GM19035 (cell line): Measurements from ENCODE around the gene TRIO.

Experiments
- ATAC-seq: cut with Tn5 transposase; IDR thresholded peaks from one replicate; pipeline ENCODE4 v1.9.1; 2021; ENCODE audit not compliant: unreplicated experiment

TRIO gene

DNA sequence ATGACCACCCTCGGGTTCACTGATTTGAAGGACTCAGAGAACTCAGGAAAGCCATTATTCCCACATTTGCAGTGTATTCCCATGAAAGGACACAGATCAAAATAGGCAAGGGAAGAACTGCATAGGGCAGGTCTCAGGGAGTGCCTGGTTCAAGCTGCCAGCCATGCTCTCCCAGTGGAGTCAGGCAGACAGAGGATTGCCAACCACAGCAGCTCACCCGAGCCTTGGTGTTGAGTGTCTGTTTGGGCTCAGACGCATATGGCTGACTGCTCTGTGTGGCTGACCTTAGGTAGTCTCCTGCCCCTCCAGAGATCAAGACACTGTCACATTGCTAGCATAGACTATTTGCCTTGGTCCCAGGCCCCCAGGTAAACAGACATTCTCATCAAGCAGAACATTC, 322.6 kb downstream of the TRIO start:
- no peak for ATAC-seq

DNA sequence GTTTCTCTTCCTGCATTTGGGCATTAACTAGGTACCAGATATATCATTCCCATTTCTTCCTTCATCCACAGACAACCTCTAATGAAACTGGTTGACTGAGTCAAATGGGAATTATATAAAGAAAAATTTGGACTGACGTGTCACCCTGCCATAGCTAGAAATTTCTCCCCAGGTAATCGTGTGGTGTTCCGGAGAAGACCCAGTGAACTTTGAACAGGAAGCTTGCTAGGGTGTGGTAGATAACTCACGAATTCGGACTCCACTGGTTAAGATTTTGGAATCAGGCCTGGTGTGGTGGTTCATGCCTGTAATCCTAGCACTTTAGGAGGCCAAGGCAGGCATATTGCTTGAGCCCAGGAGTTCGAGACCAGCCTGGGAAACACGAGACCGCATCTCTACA, 324.1 kb downstream of the TRIO start:
- ATAC-seq: no peak

DNA sequence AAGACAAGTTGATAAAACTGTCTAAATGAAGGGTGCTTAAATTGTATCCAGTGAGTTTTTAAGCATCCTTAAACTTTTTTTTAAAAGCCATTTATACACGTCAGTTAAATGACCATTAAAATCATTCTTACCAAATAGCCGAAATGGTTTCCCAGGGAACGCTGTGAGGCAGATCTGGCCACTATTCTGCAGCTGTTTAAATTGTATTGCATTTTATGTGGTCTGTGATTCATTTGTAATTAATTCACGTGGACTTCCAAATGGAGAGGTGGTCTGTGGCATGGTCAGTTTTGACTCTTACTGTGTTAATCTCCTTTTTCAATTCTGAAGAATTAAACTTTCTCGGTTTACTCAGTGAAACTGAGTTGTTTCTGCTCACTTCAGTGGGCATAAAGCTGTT, 324.7 kb downstream of the TRIO start:
- no peak for ATAC-seq

DNA sequence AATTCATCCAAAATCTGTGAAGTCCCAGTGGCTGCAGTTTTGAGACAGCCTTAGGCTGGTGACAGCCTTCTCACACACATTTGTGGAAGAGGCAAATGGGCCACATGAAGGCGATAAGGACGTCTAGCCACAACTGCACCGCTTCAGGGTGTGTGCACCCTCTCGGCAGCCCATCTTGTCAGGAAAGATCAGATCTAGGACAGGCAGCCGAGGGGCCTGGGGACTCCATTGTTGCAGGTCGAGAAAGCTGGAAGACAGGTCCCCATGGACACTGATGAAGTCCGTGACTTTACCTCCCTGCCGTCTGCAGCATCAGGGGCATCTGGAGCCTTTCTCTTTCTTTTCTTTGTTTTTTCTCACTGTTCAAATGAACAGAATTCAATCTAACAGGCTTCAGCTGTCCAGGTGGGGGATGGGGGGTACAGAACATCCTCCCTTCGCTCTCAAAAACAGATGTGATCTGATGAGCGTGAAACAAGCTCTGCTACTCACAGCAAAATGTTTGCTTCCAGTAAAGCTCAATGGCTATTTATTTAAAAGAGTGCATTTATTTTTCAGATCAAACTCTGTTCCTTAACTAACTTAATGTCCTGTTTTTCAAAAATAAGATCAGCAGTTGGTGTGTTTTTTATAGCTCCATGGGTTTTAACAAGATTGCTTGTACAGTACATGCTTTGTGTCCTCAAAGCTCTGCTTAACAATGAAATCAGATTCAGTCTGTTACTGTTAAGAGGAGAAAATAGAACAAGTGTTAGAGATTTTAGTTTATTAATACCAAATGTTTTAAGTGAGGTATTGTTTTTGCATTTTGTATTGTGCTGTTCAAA, 326.6 kb downstream of the TRIO start:
- ATAC-seq: no peak

DNA sequence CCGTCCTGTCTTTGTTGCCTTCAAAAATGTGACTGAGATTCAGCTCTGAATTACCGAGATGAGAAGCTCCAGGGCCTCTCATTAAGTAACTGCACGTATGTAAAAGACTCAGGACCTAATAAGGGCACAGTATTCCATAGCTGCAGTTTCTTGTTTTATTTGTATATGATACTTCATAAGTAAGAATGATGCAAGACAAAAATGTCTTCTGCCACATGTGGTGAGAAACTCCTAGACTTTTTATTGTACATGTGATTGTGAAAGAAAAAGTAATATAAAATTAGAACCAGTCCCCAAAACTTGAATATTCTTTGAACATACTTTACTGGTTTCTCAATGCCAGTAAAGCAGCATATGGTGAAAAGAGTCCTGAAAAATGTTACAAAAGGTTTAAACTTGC, 328.4 kb downstream of the TRIO start:
- no peak for ATAC-seq

DNA sequence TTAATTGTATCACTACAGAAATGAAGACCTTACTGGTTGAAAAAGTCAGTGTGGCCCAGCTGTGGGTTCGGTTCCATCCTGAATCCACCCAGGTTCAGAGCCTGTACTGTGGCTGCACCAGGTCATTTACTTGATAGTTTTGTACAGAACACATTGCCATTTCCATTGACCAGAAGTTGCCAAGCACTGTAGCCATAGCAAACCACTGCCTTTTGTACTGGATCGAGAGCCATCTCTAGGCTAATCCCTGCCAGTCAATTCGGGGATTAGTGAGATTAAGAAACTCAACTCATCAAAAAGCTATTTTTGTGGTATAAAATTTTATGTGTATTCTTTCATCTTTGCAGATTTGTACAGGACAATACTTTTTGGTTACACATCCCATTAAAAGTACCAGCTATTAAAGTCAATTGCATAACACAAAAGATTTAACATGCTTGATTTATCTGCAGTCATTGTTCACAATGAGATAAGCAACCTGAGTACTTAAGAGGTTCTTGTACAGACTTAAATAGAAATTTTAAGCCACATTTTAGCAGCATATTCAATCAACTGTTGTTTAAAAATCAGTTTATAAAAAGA, 329.9 kb downstream of the TRIO start:
- ATAC-seq: no peak

DNA sequence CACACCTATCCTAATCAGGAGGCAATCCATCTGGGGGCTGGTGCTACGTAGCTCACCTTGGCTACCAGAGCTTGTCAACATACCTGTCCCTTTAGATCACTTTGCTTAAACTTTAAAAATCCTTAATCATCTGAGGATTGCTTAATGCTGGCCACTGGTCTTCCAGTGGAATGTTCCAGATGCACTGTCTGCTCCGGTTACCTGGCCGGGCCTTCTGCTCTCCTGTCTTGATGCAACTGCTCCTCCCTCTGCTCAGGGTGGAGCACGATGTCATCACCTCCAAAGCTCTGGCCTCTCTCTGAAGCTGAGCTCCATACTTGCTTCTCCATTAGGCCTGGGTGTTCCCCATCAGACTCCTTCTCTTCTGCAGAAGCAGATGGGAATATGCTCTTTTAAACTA, 331.9 kb downstream of the TRIO start:
- ATAC-seq: no peak

DNA sequence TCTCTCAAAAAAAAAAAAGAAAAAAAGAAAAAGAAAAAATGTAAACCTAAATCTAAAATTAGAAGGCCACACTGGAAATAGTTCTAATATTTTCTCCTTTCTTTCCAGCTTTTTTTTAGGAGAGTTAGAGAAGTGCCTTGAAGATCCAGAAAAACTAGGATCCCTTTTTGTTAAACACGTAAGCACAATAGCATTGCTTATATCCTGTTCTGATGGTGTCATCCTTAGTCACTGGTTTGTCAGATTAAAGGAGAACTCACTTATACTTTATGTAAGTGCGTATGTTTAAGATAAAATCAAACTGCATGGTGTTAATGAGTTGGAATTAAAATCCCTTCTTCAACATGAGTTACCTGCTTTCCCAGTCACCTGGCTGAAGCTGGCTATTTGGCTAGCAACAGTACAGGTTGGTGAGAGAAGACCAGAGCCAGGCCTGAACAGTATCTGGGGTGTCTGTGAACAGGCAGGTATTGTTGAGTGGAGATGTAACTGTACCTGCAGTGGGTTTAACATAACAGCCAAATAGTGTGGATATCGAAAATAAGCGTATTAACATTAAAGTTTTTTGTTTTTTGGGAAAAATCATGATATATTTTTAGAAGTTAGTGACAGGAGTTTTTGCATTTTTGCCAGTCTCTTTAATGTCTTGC, 333.8 kb downstream of the TRIO start:
- ATAC-seq: no peak

DNA sequence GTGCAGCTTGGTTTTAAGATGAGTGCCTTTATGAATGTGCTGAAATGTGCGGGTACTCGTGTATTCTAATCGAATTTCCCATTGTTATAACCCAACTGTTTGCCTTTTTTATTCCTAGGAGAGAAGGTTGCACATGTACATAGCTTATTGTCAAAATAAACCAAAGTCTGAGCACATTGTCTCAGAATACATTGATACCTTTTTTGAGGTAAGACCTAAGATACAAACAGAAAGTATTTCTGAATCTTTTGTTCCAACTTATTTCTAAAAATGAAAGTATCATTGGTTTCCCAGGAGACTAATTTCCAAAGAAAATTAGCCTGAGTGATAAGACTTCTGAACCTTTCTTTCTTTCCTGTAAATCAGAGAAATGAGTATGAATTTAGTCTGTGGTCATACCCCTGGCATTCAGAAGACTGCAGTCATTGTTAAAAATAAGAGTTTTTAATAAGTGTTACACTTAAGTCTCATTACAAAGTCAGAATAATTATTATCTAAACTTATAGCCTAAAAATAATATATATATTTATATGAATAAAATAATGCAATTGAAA, 336.1 kb downstream of the TRIO start:
- ATAC-seq: no peak

DNA sequence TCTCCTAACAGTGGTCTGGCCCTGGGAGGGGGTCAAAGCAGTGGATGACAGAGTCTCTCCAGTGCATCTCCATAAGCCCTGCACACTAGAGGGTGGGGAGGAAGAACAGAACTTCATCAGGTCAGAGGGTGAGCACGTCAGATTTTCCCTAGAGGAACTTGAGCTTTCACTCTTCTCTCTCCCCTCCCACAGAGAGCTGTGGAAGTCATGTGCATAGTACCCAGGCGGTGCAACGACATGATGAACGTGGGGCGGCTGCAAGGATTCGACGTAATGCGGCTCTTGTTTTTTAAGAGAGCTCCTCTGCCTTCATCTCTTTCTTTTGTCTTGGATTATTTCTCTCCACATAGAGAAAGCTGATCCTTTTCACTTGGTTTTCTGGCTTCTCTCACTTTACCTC, 338.2 kb downstream of the TRIO start:
- ATAC-seq: no peak

DNA sequence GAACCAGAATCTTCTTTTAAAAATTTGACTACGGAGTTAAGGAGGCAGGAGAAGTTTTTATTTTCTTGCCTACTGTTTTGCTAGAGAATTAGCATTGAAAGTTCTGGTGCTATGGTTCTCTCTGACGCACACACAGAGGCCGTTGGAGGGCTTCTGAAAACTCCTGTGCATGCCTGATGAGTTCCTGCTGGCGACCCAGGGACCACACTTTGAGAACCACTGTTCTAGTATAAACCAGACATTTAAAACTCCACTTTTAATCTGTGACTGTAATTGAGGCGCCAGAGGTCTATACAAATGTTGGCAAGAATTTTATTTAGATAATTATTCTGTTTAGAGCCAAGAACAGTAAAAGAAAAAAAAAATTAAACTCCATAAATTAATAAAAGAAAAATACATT, 338.9 kb downstream of the TRIO start:
- ATAC-seq: no peak

DNA sequence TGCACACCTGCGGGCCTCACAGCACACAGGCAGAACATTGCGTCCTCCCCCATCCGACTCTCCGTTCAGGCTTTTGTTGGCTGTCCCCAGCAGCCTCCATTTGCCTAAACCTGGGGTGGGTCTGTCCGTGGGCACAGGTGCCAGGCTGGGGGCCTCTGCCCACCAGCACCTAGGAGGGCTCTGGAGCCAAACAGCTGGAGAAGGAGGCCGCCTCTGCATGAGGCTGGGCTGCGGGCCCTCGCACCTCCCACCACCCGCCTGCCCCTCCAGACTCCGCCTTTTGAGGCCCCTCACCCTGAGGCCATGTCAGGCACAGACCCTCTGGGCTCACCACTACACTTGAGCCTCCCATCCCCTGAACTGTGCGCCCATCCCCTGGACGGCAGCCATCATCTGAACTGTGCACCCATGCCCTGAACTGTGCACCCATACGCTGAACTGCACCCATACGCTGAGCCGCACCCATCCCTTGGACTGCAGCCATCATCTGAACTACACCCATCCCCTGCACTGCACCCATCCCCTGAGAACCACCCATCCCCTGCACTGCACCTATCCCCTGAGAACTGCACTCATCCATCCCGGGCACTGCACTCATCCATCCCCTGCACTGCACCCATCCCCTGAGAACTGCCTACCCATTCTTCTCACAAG, 340.5 kb downstream of the TRIO start:
- ATAC-seq: no peak

DNA sequence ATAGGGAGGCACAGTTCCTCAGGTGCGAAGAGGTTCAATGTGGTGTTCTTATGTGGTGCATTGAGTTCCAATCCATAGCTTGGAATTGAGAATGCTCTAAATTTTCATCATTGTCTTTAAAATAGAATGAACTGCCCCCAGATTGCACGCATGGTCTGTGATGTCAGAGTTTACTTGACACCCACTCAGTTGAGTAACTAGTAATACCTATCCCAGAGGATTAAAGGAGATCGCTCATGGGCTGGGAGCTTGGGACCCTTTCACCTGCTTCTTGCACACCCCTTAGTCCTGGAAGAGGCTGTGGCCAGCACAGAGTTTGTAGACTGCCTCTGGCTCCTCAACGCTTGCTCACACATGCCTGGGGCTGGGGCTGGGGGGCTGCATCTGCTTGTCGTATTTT, 343.3 kb downstream of the TRIO start:
- ATAC-seq: no peak

DNA sequence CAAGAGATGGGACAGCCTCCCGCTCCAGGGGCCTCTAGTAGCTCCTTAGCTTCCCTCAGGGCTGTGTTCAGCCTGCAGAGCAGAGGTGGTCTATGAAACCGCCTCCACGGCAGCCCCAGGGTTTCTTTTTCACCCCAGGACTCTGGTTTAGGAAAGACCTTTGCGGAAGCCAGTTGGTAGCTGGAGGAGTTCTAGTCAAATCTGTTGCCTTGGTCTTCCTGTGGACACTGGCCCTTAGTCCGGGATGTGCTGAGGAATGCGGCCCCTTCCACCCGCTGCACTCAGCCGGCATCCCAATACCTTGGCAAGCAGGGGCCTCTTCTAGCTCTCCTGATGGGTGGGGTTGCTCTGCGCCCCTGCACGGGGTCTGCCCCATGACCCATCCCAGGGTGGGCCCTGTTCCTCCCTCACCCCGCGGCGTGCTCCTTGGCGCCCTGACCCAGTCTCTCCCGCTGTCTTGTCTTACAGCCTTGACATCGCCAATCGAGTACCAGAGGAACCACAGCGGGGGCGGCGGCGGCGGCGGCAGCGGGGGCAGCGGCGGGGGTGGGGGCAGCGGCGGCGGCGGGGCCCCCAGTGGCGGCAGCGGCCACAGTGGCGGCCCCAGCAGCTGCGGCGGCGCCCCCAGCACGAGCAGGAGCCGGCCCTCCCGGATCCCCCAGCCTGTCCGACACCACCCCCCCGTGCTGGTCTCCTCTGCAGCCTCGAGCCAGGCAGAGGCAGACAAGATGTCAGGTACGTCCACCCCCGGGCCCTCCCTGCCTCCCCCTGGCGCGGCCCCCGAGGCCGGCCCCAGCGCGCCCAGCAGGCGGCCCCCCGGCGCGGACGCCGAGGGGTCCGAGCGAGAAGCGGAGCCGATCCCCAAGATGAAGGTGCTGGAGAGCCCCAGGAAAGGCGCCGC, 344.1 kb downstream of the TRIO start:
- no peak for ATAC-seq

DNA sequence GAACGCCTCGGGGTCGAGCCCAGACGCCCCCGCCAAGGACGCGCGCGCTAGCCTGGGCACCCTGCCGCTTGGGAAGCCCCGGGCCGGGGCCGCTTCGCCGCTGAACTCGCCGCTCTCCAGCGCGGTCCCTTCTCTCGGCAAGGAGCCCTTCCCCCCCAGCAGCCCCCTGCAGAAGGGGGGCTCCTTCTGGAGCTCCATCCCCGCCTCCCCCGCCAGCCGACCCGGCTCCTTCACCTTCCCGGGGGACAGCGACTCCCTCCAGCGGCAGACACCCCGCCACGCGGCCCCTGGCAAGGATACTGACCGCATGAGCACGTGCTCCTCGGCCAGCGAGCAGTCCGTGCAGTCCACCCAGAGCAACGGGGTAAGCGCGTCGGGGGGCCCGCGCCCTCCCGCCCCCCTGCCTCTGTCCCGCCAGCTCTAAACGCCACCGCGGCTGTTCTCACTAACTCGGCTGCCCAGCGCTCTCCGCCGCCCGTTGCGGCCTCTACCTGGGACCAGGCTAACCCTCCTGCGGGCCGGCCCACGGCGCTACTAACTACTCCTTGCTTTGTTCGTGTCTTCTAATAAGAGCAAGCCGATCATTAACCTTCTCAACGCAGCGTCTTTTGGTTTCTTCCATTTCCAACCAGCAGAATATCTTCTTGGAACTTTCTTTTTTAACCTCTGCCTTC, 344.9 kb downstream of the TRIO start:
- ATAC-seq: no peak

DNA sequence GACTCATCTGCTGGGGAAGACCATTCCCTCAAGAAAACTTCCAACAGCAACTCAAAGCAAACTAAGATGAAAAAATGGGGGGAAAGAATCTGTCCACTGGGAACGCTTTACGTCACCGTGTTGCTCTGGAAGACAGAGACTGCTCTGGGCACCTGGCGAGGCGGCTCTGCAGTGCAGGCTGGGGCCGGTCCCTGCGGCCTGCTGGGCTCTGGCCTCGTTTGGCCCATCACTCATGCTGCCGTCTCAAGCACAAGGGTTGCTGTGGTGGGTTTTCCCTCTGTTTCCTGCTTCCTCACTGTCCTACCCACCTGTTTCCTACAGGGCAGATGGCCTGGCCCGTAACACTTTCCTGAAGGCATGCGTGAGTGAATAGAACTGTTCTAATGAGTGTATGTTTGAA, 345.6 kb downstream of the TRIO start:
- no peak for ATAC-seq

DNA sequence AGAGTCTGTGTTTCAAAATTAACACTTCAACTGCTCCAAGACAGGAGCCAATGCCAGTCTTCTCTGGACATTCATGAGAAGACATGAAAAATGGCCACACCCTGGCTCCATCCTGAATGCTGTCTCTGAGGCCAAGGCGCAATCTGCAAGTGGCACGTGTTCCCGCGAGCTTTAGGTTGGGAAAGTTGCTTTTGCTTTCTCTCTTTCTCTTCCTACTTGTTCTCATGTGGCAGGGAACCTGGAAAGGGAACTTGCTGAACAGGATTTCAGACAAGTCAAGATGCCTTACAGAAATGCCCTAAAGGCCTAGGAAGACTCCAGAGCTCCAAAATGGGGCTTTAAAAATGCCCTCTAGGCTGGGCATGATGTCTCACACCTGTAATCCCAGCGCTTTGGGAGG, 346.5 kb downstream of the TRIO start:
- no peak for ATAC-seq

DNA sequence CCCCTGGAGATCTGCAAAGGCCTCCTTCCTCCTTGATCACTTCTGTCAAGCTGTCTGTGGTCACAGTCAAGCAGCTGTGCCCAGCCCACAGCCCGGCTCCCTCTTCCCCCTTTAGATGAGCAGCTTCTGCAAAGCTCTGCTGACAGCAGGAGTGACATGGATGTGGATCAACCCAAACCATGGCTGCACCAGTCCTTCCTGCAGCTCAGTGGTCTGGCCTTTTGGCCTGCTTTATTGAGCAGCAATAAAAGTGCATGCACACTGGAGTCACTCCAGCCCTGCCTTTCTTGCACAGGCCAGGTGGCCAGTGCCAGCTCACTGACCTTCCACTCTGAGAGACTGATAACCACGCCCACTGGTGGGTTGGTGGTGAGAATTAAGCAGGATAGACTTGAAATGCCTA, 347.2 kb downstream of the TRIO start:
- no peak for ATAC-seq

DNA sequence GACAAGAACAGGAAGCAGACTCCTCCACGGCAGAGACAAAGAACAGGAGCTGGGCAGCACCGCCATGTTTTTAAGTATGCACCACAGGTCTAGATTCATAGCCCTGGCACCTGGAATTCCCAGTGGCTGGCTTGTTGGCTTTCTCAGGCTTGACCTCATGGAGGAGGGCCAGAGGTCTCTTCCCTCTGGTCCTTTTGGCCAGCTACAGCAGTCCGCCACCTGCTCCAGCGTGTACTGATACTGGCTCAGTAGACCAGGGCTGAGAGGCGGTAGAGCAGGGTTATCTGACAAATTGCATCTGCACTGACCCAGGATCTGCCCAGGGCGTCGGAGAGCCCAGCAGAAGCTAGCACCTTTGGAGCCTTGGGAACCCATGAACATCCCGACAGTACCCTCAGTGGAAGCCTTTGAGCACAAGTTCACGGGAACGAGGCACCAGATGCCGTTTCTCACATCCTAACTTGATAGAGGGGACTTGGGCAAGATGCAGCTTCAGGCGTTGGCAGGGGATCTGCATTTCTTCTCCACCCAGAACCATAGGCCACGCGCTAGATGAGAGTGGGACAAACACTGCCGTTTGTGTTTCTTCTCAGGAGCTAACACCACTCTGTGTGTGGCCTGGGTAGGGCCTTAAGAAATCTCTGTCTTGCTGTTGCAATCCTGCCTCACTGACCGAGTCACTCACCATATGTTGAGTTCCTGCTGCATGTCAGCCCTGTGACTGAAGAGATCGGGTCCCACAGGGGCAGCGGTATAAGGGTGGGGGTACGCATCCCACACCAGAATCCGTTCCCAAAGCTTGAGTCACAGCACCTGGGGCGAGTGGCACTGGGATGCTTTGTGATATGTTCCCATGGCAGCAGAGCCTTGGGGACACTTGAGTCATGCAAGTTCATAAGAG, 348.1 kb downstream of the TRIO start:
- no peak for ATAC-seq
